ENCODE measurements around the gene CDH4.

Gene CDH4

GRCh38 chr20:61916318-61916891, 664.3 kb downstream of the CDH4 start:
- DNase-seq = no peak

- no peak for DNase-seq
Measured at GRCh38 chr20:61917474-61918145, 665.5 kb downstream of the CDH4 start.

GRCh38 chr20:61918548-61918947, 666.5 kb downstream of the CDH4 start:
- DNase-seq = no peak

- no peak for DNase-seq
Measured at GRCh38 chr20:61919239-61919638, 667.2 kb downstream of the CDH4 start.

- DNase-seq = no peak
Measured at GRCh38 chr20:61919675-61920365, 667.8 kb downstream of the CDH4 start.

GRCh38 chr20:61922411-61922810, 670.4 kb downstream of the CDH4 start:
- no peak for DNase-seq

- no peak for DNase-seq
Measured at GRCh38 chr20:61922936-61923335, 670.9 kb downstream of the CDH4 start.

- DNase-seq = no peak
Measured at GRCh38 chr20:61923371-61924166, 671.5 kb downstream of the CDH4 start.

GRCh38 chr20:61924211-61924857, 672.3 kb downstream of the CDH4 start:
- no peak for DNase-seq

GRCh38 chr20:61924858-61925554, 672.9 kb downstream of the CDH4 start:
- no peak for DNase-seq

GRCh38 chr20:61925555-61926252, 673.6 kb downstream of the CDH4 start:
- no peak for DNase-seq

GRCh38 chr20:61926253-61926613, 674.2 kb downstream of the CDH4 start:
- no peak for DNase-seq

- DNase-seq = no peak
Measured at GRCh38 chr20:61926796-61927192, 674.7 kb downstream of the CDH4 start.

GRCh38 chr20:61927193-61927825, 675.2 kb downstream of the CDH4 start:
- DNase-seq = no peak

GRCh38 chr20:61927826-61928541, 675.9 kb downstream of the CDH4 start:
- no peak for DNase-seq

- DNase-seq = no peak
Measured at GRCh38 chr20:61929561-61929960, 677.5 kb downstream of the CDH4 start.

GRCh38 chr20:61929971-61930666, 678.1 kb downstream of the CDH4 start:
- no peak for DNase-seq

GRCh38 chr20:61930776-61931475, 678.9 kb downstream of the CDH4 start:
- no peak for DNase-seq

GRCh38 chr20:61931476-61932198, 679.6 kb downstream of the CDH4 start:
- DNase-seq = no peak

Measured in NCI-H510A treated with DMSO at 0.1 percent for 48 hours (cell line).